Mesenchymal stem cell (in vitro differentiated cells and primary cell): Measurements from ENCODE around the gene BTG1.

Experiments
- DNase-seq: peaks from one replicate; pipeline ENCODE4 v3.0.0-alpha.2; 2013
- H2AFZ ChIP-seq: one replicate; pipeline ENCODE4 v1.6.1; 2013; ENCODE audit warnings: low read depth, mild to moderate bottlenecking, control low read depth, inconsistent platforms, low read length, moderate library complexity
- H2AK5ac ChIP-seq: 2 replicates; pipeline ENCODE4 v1.6.1; 2013; ENCODE audit warnings: low read length, moderate library complexity, mild to moderate bottlenecking, inconsistent platforms; ENCODE audit not compliant: severe bottlenecking
- H2BK120ac ChIP-seq: one replicate; pipeline ENCODE4 v1.6.1; 2013; ENCODE audit warnings: low read depth, mild to moderate bottlenecking, inconsistent platforms, low read length, moderate library complexity
- H2BK12ac ChIP-seq, 2 experiments: one replicate each; pipeline ENCODE4 v1.6.1; 2013; ENCODE audit warnings: inconsistent platforms in 2 of 2, low read length in 2 of 2, mild to moderate bottlenecking in 2 of 2, moderate library complexity in 2 of 2, control low read depth in 1 of 2
- H2BK15ac ChIP-seq: one replicate; pipeline ENCODE4 v1.6.1; 2013; ENCODE audit warnings: mild to moderate bottlenecking, low read depth, inconsistent platforms; ENCODE audit not compliant: poor library complexity, severe bottlenecking
- H2BK5ac ChIP-seq: 2 replicates; pipeline ENCODE4 v1.6.1; 2013; ENCODE audit warnings: low read depth, mild to moderate bottlenecking, low read length, control low read depth, inconsistent platforms; ENCODE audit not compliant: poor library complexity, severe bottlenecking
- H3K14ac ChIP-seq, 2 experiments: one replicate each; pipeline ENCODE4 v1.6.1; 2013; ENCODE audit warnings: inconsistent platforms in 2 of 2, low read length in 2 of 2, control low read depth in 1 of 2, mild to moderate bottlenecking in 1 of 2, moderate library complexity in 1 of 2
- H3K18ac ChIP-seq, 2 experiments: one replicate each; pipeline ENCODE4 v1.6.1; 2013; ENCODE audit warnings: inconsistent platforms in 2 of 2, low read length in 2 of 2, control low read depth in 1 of 2, low read depth in 1 of 2, mild to moderate bottlenecking in 1 of 2
- H3K23ac ChIP-seq, 2 experiments: one replicate each; pipeline ENCODE4 v1.6.1; 2013; ENCODE audit warnings: inconsistent platforms in 2 of 2, low read length in 2 of 2, mild to moderate bottlenecking in 2 of 2, moderate library complexity in 2 of 2, control low read depth in 1 of 2
- H3K27ac ChIP-seq: 2 replicates; pipeline ENCODE4 v1.5.1; 2013; ENCODE audit warnings: mild to moderate bottlenecking, moderate library complexity, low read length, control low read depth, inconsistent platforms; ENCODE audit not compliant: poor library complexity, severe bottlenecking
- H3K27me3 ChIP-seq, 2 experiments: 2 replicates each; pipeline versions ENCODE4 v1.6.1 to v1.7.0; 2013; ENCODE audit warnings: low read length in 2 of 2, mild to moderate bottlenecking in 2 of 2, moderate library complexity in 2 of 2, control low read depth in 1 of 2, inconsistent platforms in 1 of 2; ENCODE audit not compliant: control insufficient read depth in 1 of 2, insufficient read depth in 1 of 2
- H3K36me3 ChIP-seq, 2 experiments: 2 replicates each; pipeline versions ENCODE4 v1.6.1 to v1.7.0; 2013; ENCODE audit warnings: low read length in 2 of 2, control low read depth in 1 of 2, inconsistent platforms in 1 of 2, low read depth in 1 of 2, mild to moderate bottlenecking in 1 of 2; ENCODE audit not compliant: insufficient read depth in 2 of 2, control insufficient read depth in 1 of 2
- H3K4ac ChIP-seq, 2 experiments: one replicate each; pipeline ENCODE4 v1.6.1; 2013; ENCODE audit warnings: inconsistent platforms in 2 of 2, low read length in 2 of 2, mild to moderate bottlenecking in 2 of 2, moderate library complexity in 2 of 2, control low read depth in 1 of 2, low read depth in 1 of 2
- H3K4me1 ChIP-seq: 2 replicates; pipeline ENCODE4 v1.6.1; 2013; ENCODE audit warnings: low read depth, low read length, control low read depth; ENCODE audit not compliant: control insufficient read depth, insufficient read depth
- H3K4me2 ChIP-seq: 2 replicates; pipeline ENCODE4 v1.6.1; 2013; ENCODE audit warnings: low read length, mild to moderate bottlenecking, inconsistent platforms; ENCODE audit not compliant: poor library complexity, severe bottlenecking
- H3K4me3 ChIP-seq, 2 experiments: 2 replicates each; pipeline versions ENCODE4 v1.5.1 to v1.7.0; 2013; ENCODE audit warnings: low read length in 2 of 2, mild to moderate bottlenecking in 2 of 2, control low read depth in 1 of 2, low read depth in 1 of 2; ENCODE audit not compliant: insufficient read depth in 1 of 2
- H3K79me1 ChIP-seq: replicated peaks from 2 replicates; pipeline ENCODE4 v1.6.1; 2013; ENCODE audit warnings: mild to moderate bottlenecking, control low read depth, low read length, inconsistent platforms; ENCODE audit not compliant: poor library complexity, severe bottlenecking
- H3K9ac ChIP-seq: 2 replicates; pipeline ENCODE4 v1.7.0; 2013; ENCODE audit warnings: mild to moderate bottlenecking, low read length, moderate library complexity
- H3K9me3 ChIP-seq: 2 replicates; pipeline ENCODE4 v1.7.0; 2013; ENCODE audit warnings: mild to moderate bottlenecking, low read length; ENCODE audit not compliant: control insufficient read depth
- H4K8ac ChIP-seq: one replicate; pipeline ENCODE4 v1.6.1; 2013; ENCODE audit warnings: inconsistent platforms, mild to moderate bottlenecking, low read length, moderate library complexity
- H4K91ac ChIP-seq: one replicate; pipeline ENCODE4 v1.6.1; 2013; ENCODE audit warnings: mild to moderate bottlenecking, low read length, inconsistent platforms
- WGBS: methylation state at CpG from one replicate; pipeline ENCODE4 v1.1.7; 2013; ENCODE audit warnings: mixed read lengths; 5-methylcytosine and 5-hydroxymethylcytosine counted together

Gene BTG1

DNA sequence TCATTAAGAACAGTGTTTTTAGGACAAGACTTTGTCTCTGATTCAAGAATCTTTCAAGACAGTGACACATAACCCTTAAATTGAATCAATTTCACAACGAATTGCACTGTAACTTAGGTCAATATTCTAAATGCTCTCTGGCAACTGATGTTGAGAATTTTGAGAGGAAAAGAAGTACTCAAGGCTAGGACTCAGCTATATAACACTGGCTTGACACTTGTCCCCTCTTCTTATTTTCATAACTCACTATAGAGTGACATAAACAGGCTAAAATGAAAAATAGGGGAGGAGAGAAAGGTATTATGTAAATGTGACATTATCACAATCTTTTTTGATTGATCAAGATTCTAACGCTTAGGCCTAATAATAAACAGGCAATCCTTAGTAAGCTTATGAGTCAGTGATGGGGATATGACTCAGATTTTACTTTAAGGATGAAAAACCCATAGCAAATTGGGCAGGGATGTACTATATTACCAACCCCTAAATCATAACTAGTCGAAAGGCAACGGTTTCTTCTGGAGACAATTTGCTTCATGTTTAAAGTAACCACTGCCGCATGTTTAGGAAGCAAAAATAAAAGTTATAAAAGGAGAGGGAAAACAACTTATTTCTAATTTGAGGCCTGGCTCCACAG, 10.9 kb downstream of the BTG1 start:
- Histone ChIP-seq H4K8ac (no peak overlapping the region), H3K4me2 (no peak overlapping the region), H2BK12ac (no peak overlapping the region), H3K18ac (no peak overlapping the region), H2BK15ac (no peak overlapping the region), H3K4ac (no peak overlapping the region), H3K79me1 (peaks cover 17% of the 10 kb centered on the region), H3K36me3 (peaks cover 0 to 2% of the 10 kb centered on the region in 2 experiments), H2BK120ac (no peak overlapping the region), H2AK5ac (no peak overlapping the region), H3K4me1 (peaks cover 2% of the 10 kb centered on the region), H3K9me3 (no peaks in the 10 kb centered on the region), H3K14ac (no peak overlapping the region), H3K27ac (no peak overlapping the region), H2BK5ac (no peak overlapping the region), H3K4me3 (peak overlapping the region in 1 of 2 experiments; percentile 5), H2AFZ (no peak overlapping the region), H3K9ac (peak overlapping the region; percentile 68), H3K23ac (no peak overlapping the region), H4K91ac (no peak overlapping the region), H3K27me3 (no peaks in the 10 kb centered on the region)
- peak; percentile 63 for DNase-seq
- 20% methylated on average over 3 of the region's 5 CpGs for WGBS

DNA sequence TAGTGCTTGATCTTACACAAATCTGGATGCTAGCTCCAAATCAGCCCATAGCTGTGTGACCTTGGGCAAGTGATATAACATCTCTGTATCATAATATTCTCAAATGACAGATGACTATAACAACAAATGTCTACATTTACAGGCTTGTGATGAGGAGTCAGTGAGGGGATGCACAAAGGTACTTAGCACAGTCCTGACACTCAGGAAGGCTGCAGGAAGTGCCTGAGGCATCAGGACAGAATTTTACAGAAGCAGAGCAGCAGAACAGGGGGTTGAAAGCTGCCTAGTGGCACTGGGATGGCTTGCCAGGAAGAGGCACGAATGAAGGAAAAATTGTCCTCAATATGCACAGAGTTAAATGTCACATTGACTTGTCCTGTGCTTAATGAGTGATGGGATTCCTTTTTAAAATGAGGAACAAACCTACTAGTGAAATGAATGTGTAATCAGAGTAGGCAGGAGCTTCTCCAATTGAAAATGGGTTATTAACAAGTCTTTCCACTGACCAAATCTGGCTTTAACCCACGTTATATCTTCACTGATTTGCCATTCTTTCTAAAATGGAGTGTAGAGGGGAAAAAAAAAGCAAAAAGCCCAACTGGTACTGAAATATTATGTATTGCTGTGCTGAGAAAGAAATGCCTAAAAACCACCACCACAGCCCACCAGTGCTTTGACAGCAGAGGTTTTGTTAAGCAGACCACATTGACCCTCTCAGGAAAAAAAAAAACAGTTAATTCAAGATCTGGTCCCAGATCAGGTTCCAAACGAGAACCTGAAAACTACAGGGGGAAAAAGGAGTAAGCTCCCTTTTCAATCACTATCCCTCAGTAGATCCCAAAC, 11.6 kb downstream of the BTG1 start:
- Histone ChIP-seq H3K27me3 (no peaks in the 10 kb centered on the region), H3K14ac (peak overlapping the region in 1 of 2 experiments; percentile 4), H3K9me3 (no peaks in the 10 kb centered on the region), H3K18ac (peak overlapping the region in 1 of 2 experiments; percentile 25), H4K8ac (peak overlapping the region; percentile 32), H4K91ac (no peak overlapping the region), H3K4ac (no peak overlapping the region), H2AK5ac (no peak overlapping the region), H2BK12ac (no peak overlapping the region), H2AFZ (no peak overlapping the region), H3K9ac (peak overlapping the region; percentile 68), H2BK120ac (no peak overlapping the region), H3K79me1 (peaks cover 20% of the 10 kb centered on the region), H2BK5ac (no peak overlapping the region), H3K36me3 (no peaks in the 10 kb centered on the region), H3K27ac (no peak overlapping the region), H3K23ac (no peak overlapping the region), H3K4me2 (no peak overlapping the region), H3K4me3 (peak overlapping the region in 1 of 2 experiments; percentile 5), H3K4me1 (peaks cover 2% of the 10 kb centered on the region), H2BK15ac (no peak overlapping the region)
- no peak for DNase-seq
- WGBS = 58% methylated on average over 1 of the region's 3 CpGs

- H2AK5ac ChIP-seq = no peak overlapping the region
- H3K18ac ChIP-seq = no peak overlapping the region
- no peak overlapping the region for H3K4ac ChIP-seq
- H2BK15ac ChIP-seq = no peak overlapping the region
- H2BK12ac ChIP-seq = no peak overlapping the region
- no peak overlapping the region for H4K91ac ChIP-seq
- H2BK5ac ChIP-seq = no peak overlapping the region
- DNase-seq = no peak
- no peak overlapping the region for H3K23ac ChIP-seq
- H3K27ac ChIP-seq = no peak overlapping the region
- H3K27me3 ChIP-seq = no peaks in the 10 kb centered on the region
- WGBS = no CpG with 5 or more reads among the region's 1 CpG
- no peak overlapping the region for H2AFZ ChIP-seq
- no peak overlapping the region for H3K14ac ChIP-seq
- peaks cover 22% of the 10 kb centered on the region for H3K79me1 ChIP-seq
- no peaks in the 10 kb centered on the region for H3K36me3 ChIP-seq
- no peak overlapping the region for H4K8ac ChIP-seq
- H2BK120ac ChIP-seq = no peak overlapping the region
- no peak overlapping the region for H3K4me3 ChIP-seq
- peaks cover 2% of the 10 kb centered on the region for H3K4me1 ChIP-seq
- no peaks in the 10 kb centered on the region for H3K9me3 ChIP-seq
- H3K4me2 ChIP-seq = no peak overlapping the region
- peak overlapping the region; percentile 68 for H3K9ac ChIP-seq
Observed at GRCh38 chr12:92133171-92133570, 12.5 kb downstream of the BTG1 start.

DNA sequence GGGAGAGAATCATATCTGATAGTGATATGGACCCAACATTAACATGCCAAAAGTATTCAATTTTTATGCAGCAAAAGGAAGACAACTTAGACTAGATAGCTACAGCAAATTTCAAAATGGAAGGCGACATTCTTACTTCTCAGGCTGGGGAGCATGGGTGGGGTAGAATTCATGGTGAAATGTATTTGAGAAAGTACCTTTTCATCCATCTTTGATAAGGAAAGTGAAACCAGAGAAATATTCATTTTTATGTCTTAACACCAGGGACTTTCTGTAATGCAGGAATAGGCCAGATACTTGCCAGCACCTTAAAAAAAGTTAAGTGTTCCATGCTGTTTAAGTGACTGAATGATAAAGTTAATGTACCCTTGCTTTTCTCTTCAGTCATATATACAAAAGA, 13.4 kb downstream of the BTG1 start:
- DNase-seq = peak; percentile 13
- no peak overlapping the region for H2BK12ac ChIP-seq
- H3K4me3 ChIP-seq = peak overlapping the region in 1 of 2 experiments; percentile 28
- no peak overlapping the region for H3K27ac ChIP-seq
- no peak overlapping the region for H3K4ac ChIP-seq
- H3K14ac ChIP-seq = no peak overlapping the region
- no peak overlapping the region for H2AK5ac ChIP-seq
- no peak overlapping the region for H4K91ac ChIP-seq
- no peaks in the 10 kb centered on the region for H3K9me3 ChIP-seq
- 67% methylated on average over 1 of the region's 1 CpG for WGBS
- H3K9ac ChIP-seq = peak overlapping the region; percentile 5
- peaks cover 2% of the 10 kb centered on the region for H3K4me1 ChIP-seq
- H3K36me3 ChIP-seq = no peaks in the 10 kb centered on the region
- H3K4me2 ChIP-seq = no peak overlapping the region
- H3K18ac ChIP-seq = no peak overlapping the region
- H4K8ac ChIP-seq = no peak overlapping the region
- H2BK15ac ChIP-seq = no peak overlapping the region
- H3K27me3 ChIP-seq = no peaks in the 10 kb centered on the region
- no peak overlapping the region for H2BK5ac ChIP-seq
- no peak overlapping the region for H2AFZ ChIP-seq
- H3K23ac ChIP-seq = no peak overlapping the region
- no peak overlapping the region for H2BK120ac ChIP-seq
- peaks cover 22% of the 10 kb centered on the region for H3K79me1 ChIP-seq
